MM.1S (cell line): ENCODE measurements around the gene PLEKHA7.

Source experiments
- DNase-seq: peaks from one replicate; pipeline ENCODE4 v3.0.0-alpha.2; 2015
- H2AFZ ChIP-seq: fragments of 300-600 bp; sonication (generic); 2 replicates; pipeline ENCODE4 v1.6.0; 2016; ENCODE audit warnings: antibody characterized with exemption, low read length
- H3F3A ChIP-seq: fragments of 300-600 bp; sonication (generic); 2 replicates; pipeline ENCODE4 v1.6.1; 2016; ENCODE audit warnings: mild to moderate bottlenecking, antibody characterized with exemption, low read length, moderate library complexity, mixed read lengths; ENCODE audit not compliant: insufficient read depth
- H3K27ac ChIP-seq: fragments of 300-600 bp; sonication (generic); 2 replicates; pipeline ENCODE4 v1.5.1; 2016; ENCODE audit warnings: mild to moderate bottlenecking, low read length
- H3K27me3 ChIP-seq: fragments of 300-600 bp; sonication (generic); replicated peaks from 2 replicates; pipeline ENCODE4 v1.6.0; 2016; ENCODE audit warnings: low read length; ENCODE audit not compliant: insufficient read depth
- H3K36me3 ChIP-seq: fragments of 300-600 bp; sonication (generic); replicated peaks from 2 replicates; pipeline ENCODE4 v1.6.1; 2016; ENCODE audit warnings: mild to moderate bottlenecking, low read length, mixed read lengths; ENCODE audit not compliant: insufficient read depth
- H3K4me1 ChIP-seq: fragments of 300-600 bp; sonication (generic); 2 replicates; pipeline ENCODE4 v1.6.1; 2016; ENCODE audit warnings: low read length, mixed read lengths
- H3K4me2 ChIP-seq: fragments of 300-600 bp; sonication (generic); 2 replicates; pipeline ENCODE4 v1.6.0; 2016; ENCODE audit warnings: low read depth, low read length
- H3K4me3 ChIP-seq: fragments of 300-600 bp; sonication (generic); 2 replicates; pipeline ENCODE4 v1.5.1; 2016; ENCODE audit warnings: low read length, mixed read lengths
- H3K79me2 ChIP-seq: fragments of 300-600 bp; sonication (generic); 2 replicates; pipeline ENCODE4 v1.6.1; 2016; ENCODE audit warnings: mixed run types, low read length, mixed read lengths
- H3K9ac ChIP-seq: fragments of 300-600 bp; sonication (generic); 2 replicates; pipeline ENCODE4 v1.6.1; 2016; ENCODE audit warnings: low read length, mixed read lengths
- H3K9me2 ChIP-seq: fragments of 300-600 bp; sonication (generic); replicated peaks from 2 replicates; pipeline ENCODE4 v1.6.1; 2016; ENCODE audit warnings: mild to moderate bottlenecking, low read length, mixed read lengths; ENCODE audit not compliant: insufficient read depth
- H3K9me3 ChIP-seq: fragments of 300-600 bp; sonication (generic); replicated peaks from 2 replicates; pipeline ENCODE4 v1.6.1; 2016; ENCODE audit warnings: mild to moderate bottlenecking, low read length, mixed read lengths; ENCODE audit not compliant: insufficient read depth
- H4K20me1 ChIP-seq: fragments of 300-600 bp; sonication (generic); 2 replicates; pipeline ENCODE4 v1.6.1; 2016; ENCODE audit warnings: mild to moderate bottlenecking, low read length, moderate library complexity, mixed read lengths; ENCODE audit not compliant: insufficient read depth
- EZH2 ChIP-seq: fragments of 300-600 bp; sonication (generic); optimal IDR thresholded peaks from 2 replicates; pipeline ENCODE3; 2017; ENCODE audit warnings: low read depth, mild to moderate bottlenecking, antibody characterized with exemption, low read length, mixed read lengths
- EZH2phosphoT487 ChIP-seq: fragments of 300-600 bp; sonication (generic); IDR thresholded peaks from 2 replicates; pipeline ENCODE4 v1.6.1; 2018; ENCODE audit warnings: antibody characterized with exemption, low read length
- TF ChIP-seq, protein P1 (sequence below): fragments of 300-600 bp; sonication (generic); IDR thresholded peaks from 2 replicates; pipeline ENCODE4 v1.5.1; 2016; ENCODE audit warnings: antibody characterized with exemption, low read length, mixed read lengths

The PLEKHA7 gene

DNA sequence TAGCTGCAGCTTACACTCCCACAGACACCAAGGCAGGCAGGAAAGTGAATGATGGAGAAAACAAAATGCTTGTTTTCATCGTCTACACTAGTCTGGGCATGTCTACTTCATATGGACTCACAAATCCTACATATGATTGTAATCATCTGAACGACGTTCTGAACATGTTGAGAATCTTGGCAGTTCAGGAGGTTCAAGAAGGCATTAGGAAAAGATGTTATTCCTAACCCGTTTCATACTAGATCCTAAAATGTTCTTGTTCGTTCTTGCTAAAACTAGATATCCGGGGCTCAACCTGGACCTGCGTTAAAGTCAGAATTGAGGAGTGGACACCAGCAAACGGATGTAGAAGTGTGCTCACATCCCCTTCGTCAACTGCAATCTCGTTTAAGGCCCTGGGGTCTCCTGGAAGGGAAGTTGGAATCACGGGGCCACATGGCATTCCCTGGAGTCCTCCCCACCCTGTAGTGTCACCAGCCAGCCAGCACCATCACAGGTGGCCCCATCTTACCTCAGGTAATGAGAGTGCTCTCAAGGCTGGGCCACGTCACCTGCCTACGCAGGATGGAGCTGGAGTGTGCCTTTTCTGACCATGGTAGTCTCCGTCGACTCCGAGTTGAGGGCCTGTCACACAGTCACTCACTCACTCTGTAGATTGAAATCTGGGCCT lies 238.5 kb downstream of the PLEKHA7 start:
- Histone ChIP-seq H2AFZ (no peak overlapping the region), H3K9me3 (no peaks in the 10 kb centered on the region), H3K4me2 (no peak overlapping the region), H3K36me3 (no peaks in the 10 kb centered on the region), H4K20me1 (no peaks in the 10 kb centered on the region), H3K4me3 (no peak overlapping the region), H3K9ac (no peak overlapping the region), H3K79me2 (no peaks in the 10 kb centered on the region), H3K9me2 (no peaks in the 10 kb centered on the region), H3F3A (no peaks in the 10 kb centered on the region), H3K4me1 (peaks cover 6% of the 10 kb centered on the region), H3K27me3 (no peaks in the 10 kb centered on the region), H3K27ac (no peak overlapping the region)
- TF ChIP-seq EZH2phosphoT487: no peak
- TF ChIP-seq EZH2: no peak
- TF ChIP-seq, protein P1, sequence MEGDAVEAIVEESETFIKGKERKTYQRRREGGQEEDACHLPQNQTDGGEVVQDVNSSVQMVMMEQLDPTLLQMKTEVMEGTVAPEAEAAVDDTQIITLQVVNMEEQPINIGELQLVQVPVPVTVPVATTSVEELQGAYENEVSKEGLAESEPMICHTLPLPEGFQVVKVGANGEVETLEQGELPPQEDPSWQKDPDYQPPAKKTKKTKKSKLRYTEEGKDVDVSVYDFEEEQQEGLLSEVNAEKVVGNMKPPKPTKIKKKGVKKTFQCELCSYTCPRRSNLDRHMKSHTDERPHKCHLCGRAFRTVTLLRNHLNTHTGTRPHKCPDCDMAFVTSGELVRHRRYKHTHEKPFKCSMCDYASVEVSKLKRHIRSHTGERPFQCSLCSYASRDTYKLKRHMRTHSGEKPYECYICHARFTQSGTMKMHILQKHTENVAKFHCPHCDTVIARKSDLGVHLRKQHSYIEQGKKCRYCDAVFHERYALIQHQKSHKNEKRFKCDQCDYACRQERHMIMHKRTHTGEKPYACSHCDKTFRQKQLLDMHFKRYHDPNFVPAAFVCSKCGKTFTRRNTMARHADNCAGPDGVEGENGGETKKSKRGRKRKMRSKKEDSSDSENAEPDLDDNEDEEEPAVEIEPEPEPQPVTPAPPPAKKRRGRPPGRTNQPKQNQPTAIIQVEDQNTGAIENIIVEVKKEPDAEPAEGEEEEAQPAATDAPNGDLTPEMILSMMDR: no peak
- no peak for DNase-seq

DNA sequence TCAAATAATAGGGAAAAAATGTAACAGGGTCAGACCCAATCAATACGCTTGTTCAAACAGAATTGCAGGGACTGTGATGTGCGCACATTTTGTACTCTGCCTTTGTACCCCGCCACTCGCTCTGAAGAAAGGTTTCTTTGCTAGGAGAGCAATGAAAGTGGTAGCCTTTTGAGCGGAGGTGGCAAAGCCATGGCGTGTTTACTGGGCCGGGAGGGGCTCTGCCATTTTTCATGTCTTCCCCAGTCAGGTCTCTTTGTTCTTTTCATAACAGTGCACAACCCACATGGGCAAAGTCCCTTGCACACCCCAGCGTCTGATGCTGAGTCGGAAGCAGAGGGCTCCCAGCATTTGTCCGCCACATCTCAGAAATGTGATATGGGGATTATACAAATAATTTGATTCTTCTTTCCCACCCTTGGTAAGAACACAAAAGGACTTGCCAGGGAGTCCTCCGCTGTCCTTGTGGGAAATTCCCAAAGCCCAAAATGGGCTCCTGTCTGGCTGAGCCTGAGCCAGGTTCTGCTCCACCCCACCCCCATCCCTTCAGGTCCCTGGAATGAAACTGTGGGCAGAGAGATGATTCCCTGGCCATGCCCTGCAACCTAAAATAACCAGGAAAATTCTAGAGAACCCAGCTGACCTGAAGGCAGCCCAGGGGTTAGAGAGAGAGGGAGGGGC lies 239.1 kb downstream of the PLEKHA7 start:
- no peaks in the 10 kb centered on the region for H3K27me3 ChIP-seq
- H3K9ac ChIP-seq: no peak overlapping the region
- no peak overlapping the region for H3K27ac ChIP-seq
- no peaks in the 10 kb centered on the region for H3K9me3 ChIP-seq
- H4K20me1 ChIP-seq: no peaks in the 10 kb centered on the region
- no peaks in the 10 kb centered on the region for H3K36me3 ChIP-seq
- no peak overlapping the region for H2AFZ ChIP-seq
- TF ChIP-seq, protein P1: no peak
- no peak for TF ChIP-seq EZH2phosphoT487
- no peak for TF ChIP-seq EZH2
- H3K4me1 ChIP-seq: peaks cover 6% of the 10 kb centered on the region
- no peaks in the 10 kb centered on the region for H3K9me2 ChIP-seq
- no peak overlapping the region for H3K4me3 ChIP-seq
- DNase-seq: no peak
- no peaks in the 10 kb centered on the region for H3K79me2 ChIP-seq
- no peaks in the 10 kb centered on the region for H3F3A ChIP-seq
- H3K4me2 ChIP-seq: no peak overlapping the region

DNA sequence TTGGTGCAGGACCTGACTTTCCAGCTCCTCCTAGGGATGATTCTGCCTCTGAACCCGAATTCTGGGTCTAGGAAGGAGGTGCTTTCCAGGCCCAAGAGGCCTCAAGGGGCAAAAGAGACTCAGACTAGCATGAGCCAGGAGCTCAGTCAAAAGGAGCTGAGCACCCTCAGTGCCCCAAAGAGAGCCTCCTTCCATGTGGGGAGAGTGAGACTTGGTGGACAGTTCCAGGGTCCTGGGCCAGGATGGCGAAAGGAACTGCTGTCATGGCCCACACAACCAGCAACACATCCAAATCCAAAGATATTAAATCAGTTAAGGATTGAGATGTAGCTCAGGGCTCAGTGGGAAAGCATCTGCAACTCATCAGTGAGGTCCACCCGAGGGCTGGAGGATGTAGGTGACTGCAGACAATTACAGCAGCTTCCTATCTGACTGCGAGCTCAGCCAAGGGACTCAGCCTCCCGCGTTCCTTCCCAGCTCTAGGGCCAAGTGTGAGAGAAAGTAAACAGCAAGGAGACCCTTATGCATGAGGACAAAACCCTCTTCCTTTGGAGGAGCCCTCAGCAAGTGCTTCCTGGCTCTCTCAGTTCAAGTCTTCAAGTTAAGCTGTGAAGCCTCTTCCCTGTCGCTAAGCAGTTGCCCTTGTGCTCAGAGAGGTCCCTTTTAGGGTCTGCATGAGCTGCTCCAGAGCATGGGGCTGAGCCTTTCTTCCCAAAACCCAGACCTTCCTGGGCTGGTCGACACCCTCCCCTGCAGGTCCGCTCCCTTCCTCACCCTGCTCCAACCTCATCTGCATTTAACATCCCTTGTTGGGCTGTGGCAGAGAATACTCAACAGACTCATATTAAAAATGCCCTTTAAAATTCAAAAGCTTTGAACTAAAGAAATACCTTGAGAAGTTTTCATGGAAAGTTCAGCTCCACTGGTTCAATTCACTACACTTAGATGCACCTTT lies 240.0 kb downstream of the PLEKHA7 start:
- no peaks in the 10 kb centered on the region for H3K36me3 ChIP-seq

More for the DNA sequence above, 240.0 kb downstream of the PLEKHA7 start:
- no peaks in the 10 kb centered on the region for H3K27me3 ChIP-seq
- H4K20me1 ChIP-seq: no peaks in the 10 kb centered on the region
- no peaks in the 10 kb centered on the region for H3K79me2 ChIP-seq
- no peak overlapping the region for H3K27ac ChIP-seq
- H3K4me1 ChIP-seq: peaks cover 6% of the 10 kb centered on the region
- H3K4me2 ChIP-seq: no peak overlapping the region
- H3K9ac ChIP-seq: no peak overlapping the region
- no peak overlapping the region for H3K4me3 ChIP-seq
- no peaks in the 10 kb centered on the region for H3K9me3 ChIP-seq
- no peaks in the 10 kb centered on the region for H3K9me2 ChIP-seq
- no peak for DNase-seq
- TF ChIP-seq, protein P1: no peak
- TF ChIP-seq EZH2phosphoT487 (no peak), EZH2 (no peak)
- no peaks in the 10 kb centered on the region for H3F3A ChIP-seq
- H2AFZ ChIP-seq: no peak overlapping the region
